ENCODE measurements around the gene TNFRSF4. TPM values are rescaled to one million over a fixed set of nuclear protein-coding genes. Genes with fewer than 3 reads are reported as not detected.
A peak's percentile ranks its signal among the peaks of the same experiment; 100 is the strongest.

Gene TNFRSF4
- total and polyA plus RNA-seq, 2 of the 8 experiments (the other 6 are each of a cell fraction or from before 2014, with no cell fraction given) = 0.06 TPM; not detected in 1

DNA sequence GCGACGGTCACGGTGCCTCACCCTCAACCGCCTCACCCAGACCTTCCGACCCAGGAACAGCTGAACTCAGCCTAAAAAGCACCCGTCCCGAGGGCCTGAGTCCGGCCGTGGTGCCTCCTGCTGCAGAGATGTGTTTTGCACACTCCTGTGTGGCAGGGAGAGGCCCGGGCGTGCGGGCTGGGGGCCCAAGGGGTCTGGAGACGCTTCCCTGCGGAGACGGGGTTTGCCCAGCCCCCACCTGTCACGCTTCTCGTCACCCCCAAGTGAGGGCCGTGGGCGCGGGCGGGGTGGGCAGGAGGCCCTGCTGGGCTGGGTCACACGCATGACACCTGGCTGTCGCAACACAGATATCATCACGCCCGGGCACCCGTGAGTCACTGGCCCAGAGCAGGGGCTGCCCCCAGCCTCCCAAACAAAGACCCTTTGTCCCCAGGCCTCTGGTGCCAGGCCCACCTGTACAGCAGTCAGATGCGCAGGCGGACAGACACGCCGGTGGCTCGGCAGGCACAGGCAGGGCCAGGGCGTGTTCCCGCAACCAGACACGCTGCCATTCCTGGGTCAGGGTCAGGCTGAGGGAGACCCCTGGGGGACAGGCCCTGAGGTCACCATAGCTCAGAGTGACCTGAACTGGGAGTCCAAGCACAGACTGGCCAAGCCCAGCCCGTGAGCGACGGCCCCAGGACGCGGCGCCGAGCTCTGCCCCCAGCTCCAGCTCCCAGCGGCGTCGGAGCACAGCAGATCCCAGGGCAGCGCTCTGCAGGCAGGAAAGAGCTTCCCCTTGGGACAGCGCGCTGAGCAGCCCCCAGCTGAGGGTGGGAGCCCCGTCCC, 24.1 kb upstream of the TNFRSF4 start:
- Histone ChIP-seq H3K56ac (replicated peaks; ENCODE audit: insufficient read length, low read depth, low read length) (no peak overlapping the region), H2AFZ (ENCODE audit: low read length) (no peak overlapping the region), H2BK5ac (ENCODE audit: low read depth, low read length) (no peak overlapping the region), H2BK120ac (replicated peaks; ENCODE audit: low read depth, low read length) (no peak overlapping the region), H3K18ac (ENCODE audit: extremely low read depth, low read length) (no peak overlapping the region), H3K23me2 (ENCODE audit: low read depth, low read length) (no peaks in the 10 kb centered on the region; the same call in 1 of the 2 replicates), H4K8ac (ENCODE audit: extremely low read depth, insufficient read depth, low read length) (peak overlapping the region; percentile 79), H2BK20ac (ENCODE audit: low read length) (no peak overlapping the region), H2AK5ac (ENCODE audit: low read depth, low read length) (no peak overlapping the region), H3K79me2 (ENCODE audit: control insufficient read depth in 1 of 2, insufficient read depth in 2 of 2, low read length in 2 of 2) (peaks cover 0 to 6% of the 10 kb centered on the region in 2 experiments; a peak in 1 of 4 replicates), H3K4ac (replicated peaks; ENCODE audit: insufficient read length, low read depth, low read length) (no peak overlapping the region), H3K79me1 (ENCODE audit: low read depth, low read length) (peaks cover 14% of the 10 kb centered on the region), H3K36me3 (ENCODE audit: control insufficient read depth in 2 of 4, insufficient read depth in 4 of 4, low read length in 3 of 4) (peaks cover 0 to 3% (median 0%) of the 10 kb centered on the region in 4 experiments; a peak in 1 of 8 replicates), H3K14ac (ENCODE audit: insufficient read length) (no peak overlapping the region), H3K27ac (ENCODE audit: low read depth, low read length) (no peak overlapping the region), H3K4me1 (replicated peaks in 1 of 4; ENCODE audit: control insufficient read depth in 3 of 4, insufficient read depth in 4 of 4, low read length in 3 of 4) (peaks cover 0 to 6% (median 3%) of the 10 kb centered on the region in 4 experiments; a peak in 2 of 7 replicates), H3K23ac (ENCODE audit: insufficient read length) (no peak overlapping the region), H4K20me1 (replicated peaks in 1 of 2; ENCODE audit: control insufficient read depth in 1 of 2, insufficient read depth in 2 of 2, low read length in 2 of 2) (peaks cover 2 to 15% of the 10 kb centered on the region in 2 experiments), H3K9ac (replicated peaks in 1 of 4; ENCODE audit: extremely low read depth in 1 of 4, low read depth in 3 of 4, low read length in 3 of 4) (peak overlapping the region in 1 of 4 experiments; percentile 20; a peak in 3 of 7 replicates), H4K91ac (replicated peaks; ENCODE audit: insufficient read length, low read length) (no peak overlapping the region), H3K4me2 (ENCODE audit: insufficient read depth in 1 of 2, low read depth in 2 of 2, low read length in 2 of 2) (no peak overlapping the region), H2BK15ac (ENCODE audit: low read length) (no peak overlapping the region), H3K4me3 (ENCODE audit: extremely low read depth in 1 of 4, insufficient read depth in 2 of 4, low read depth in 3 of 4, low read length in 4 of 4) (no peak overlapping the region), H3K27me3 (replicated peaks in 1 of 4; ENCODE audit: control insufficient read depth in 3 of 4, extremely low read depth in 1 of 4, insufficient read depth in 3 of 4, low read length in 3 of 4) (no peaks in the 10 kb centered on the region; a peak in 2 of 7 replicates), H2BK12ac (ENCODE audit: low read depth, low read length) (no peak overlapping the region; the same call in 1 of the 2 replicates), H3K9me3 (ENCODE audit: insufficient read depth in 2 of 2, low read depth in 1 of 2, low read length in 1 of 2) (peaks cover 0 to 3% of the 10 kb centered on the region in 2 experiments; a peak in 2 of 4 replicates), H4K5ac (ENCODE audit: insufficient read length, low read depth, low read length) (no peak overlapping the region)
- FAIRE-seq = no peak
- no peak for DNase-seq (ENCODE audit: low read depth in 1 of 2, low spot score in 2 of 2)
- ChIA-PET POLR2A (ENCODE audit: partially characterized antibody) (interaction anchor here (0.6 to 1.6 kb wide), 6 partner anchors 9 to 131 kb away, joined by 3 to 5 read pairs (median 3); partner anchors contain the start of gene C1QTNF12), CTCF (ENCODE audit: partially characterized antibody) (interaction anchor here (0.8 to 1.6 kb wide), 7 partner anchors 10 to 116 kb away, joined by 3 to 5 read pairs (median 3); no protein-coding TSS in a partner anchor)
- 89% methylated on average over 45 of the region's 48 CpGs; no CpG with 5 or more reads in 1 of the 2 experiments for WGBS, 2 experiments (ENCODE audit: extremely low coverage in 1 of 2, insufficient coverage in 1 of 2, insufficient read length in 1 of 2, insufficient replicate concordance in 2 of 2, low coverage in 1 of 2, low lambda C conversion rate in 2 of 2, missing lambda C conversion rate in 1 of 2)
- TF ChIP-seq RNF2 (IDR thresholded peaks at IDR 0.05; ENCODE audit: borderline replicate concordance, low read depth, low read length, missing control alignments, poor library complexity, severe bottlenecking) (no peak), JUND (IDR thresholded peaks at IDR 0.05; ENCODE audit: low read length) (no peak), CTBP2 (IDR thresholded peaks at IDR 0.05; ENCODE audit: borderline replicate concordance, insufficient read depth, insufficient read length, low read length) (no peak), TCF12 (IDR thresholded peaks at IDR 0.05; ENCODE audit: low read depth, low read length) (no peak), SAP30 (IDR thresholded peaks at IDR 0.05; ENCODE audit: insufficient read depth, insufficient replicate concordance, low read length) (no peak), POU5F1 (IDR thresholded peaks at IDR 0.05; ENCODE audit: low read depth, low read length) (no peak), PHF8 (conservative IDR thresholded peaks at IDR 0.05; ENCODE audit: low read depth, low read length) (no peak), ASH2L (IDR thresholded peaks at IDR 0.05; ENCODE audit: low read length) (no peak)
